H1 (cell line): Measurements from ENCODE around the gene NOX5. TPM values are rescaled to one million over a fixed set of nuclear protein-coding genes. Genes with fewer than 3 reads are reported as not detected.

ENCODE experiments used
- CTCF ChIA-PET: fragments of 300-600 bp; sonication (Branson Sonifier 250); formaldehyde crosslinking; loops from one replicate; lab custom pipeline; 2021; ENCODE audit not compliant: partially characterized antibody; lab: Charles Lee
- POLR2A ChIA-PET: fragments of 300-600 bp; sonication (Branson Sonifier 250); formaldehyde crosslinking; loops from one replicate; lab custom pipeline; 2021; ENCODE audit warnings: inconsistent platforms; ENCODE audit not compliant: partially characterized antibody; lab: Charles Lee
- DNase-seq, 2 experiments: peaks; one replicate each; pipeline versions ENCODE4 v3.0.0 to v3.0.0-alpha.2; 2010 to 2022; ENCODE audit warnings: low spot score in 2 of 2, low read depth in 1 of 2, mixed read lengths in 1 of 2
- FAIRE-seq: peaks from 2 replicates; lab custom pipeline; 2011; peaks lifted over from hg19 to GRCh38; lab: Jason Lieb, UNC
- H2AFZ ChIP-seq: 2 replicates; pipeline ENCODE4 v1.8.1; 2012; ENCODE audit warnings: low read length, inconsistent platforms
- H2AK5ac ChIP-seq: 2 replicates; pipeline ENCODE4 v1.6.1; 2013; ENCODE audit warnings: low read depth, low read length
- H2BK120ac ChIP-seq: replicated peaks from 2 replicates; pipeline ENCODE3; 2013; ENCODE audit warnings: low read depth, low read length, inconsistent platforms
- H2BK12ac ChIP-seq: 2 replicates; pipeline ENCODE4 v1.6.1; 2013; ENCODE audit warnings: low read depth, low read length
- H2BK15ac ChIP-seq: 2 replicates; pipeline ENCODE4 v1.6.1; 2013; ENCODE audit warnings: low read length
- H2BK20ac ChIP-seq: 2 replicates; pipeline ENCODE4 v1.6.1; 2013; ENCODE audit warnings: low read length
- H2BK5ac ChIP-seq: 2 replicates; pipeline ENCODE4 v1.6.1; 2013; ENCODE audit warnings: low read depth, low read length
- H3K14ac ChIP-seq: 2 replicates; pipeline ENCODE4 v1.6.1; 2013; ENCODE audit warnings: inconsistent platforms; ENCODE audit not compliant: insufficient read length
- H3K18ac ChIP-seq: 2 replicates; pipeline ENCODE4 v1.6.1; 2013; ENCODE audit warnings: low read length; ENCODE audit errors: extremely low read depth
- H3K23ac ChIP-seq: 2 replicates; pipeline ENCODE4 v1.6.1; 2013; ENCODE audit warnings: inconsistent platforms; ENCODE audit not compliant: insufficient read length
- H3K23me2 ChIP-seq: 2 replicates; pipeline ENCODE4 v1.6.1; 2013; ENCODE audit warnings: low read depth, low read length
- H3K27ac ChIP-seq: 2 replicates; pipeline ENCODE4 v1.6.1; 2011; ENCODE audit warnings: low read depth, low read length, inconsistent platforms
- H3K27me3 ChIP-seq, 4 experiments: replicated peaks in 1 of 4; 1 replicate in 1 of 4; 2 replicates in 3 of 4; pipeline versions ENCODE4 v1.6.1 to v1.8.1; 2011 to 2013; ENCODE audit warnings: low read length in 3 of 4, mild to moderate bottlenecking in 3 of 4, inconsistent platforms in 2 of 4, mixed read lengths in 2 of 4, moderate library complexity in 1 of 4; ENCODE audit not compliant: control insufficient read depth in 3 of 4, insufficient read depth in 3 of 4; ENCODE audit errors: extremely low read depth in 1 of 4
- H3K36me3 ChIP-seq, 4 experiments: 2 replicates each; pipeline versions ENCODE4 v1.6.1 to v1.8.1; 2011 to 2013; ENCODE audit warnings: mild to moderate bottlenecking in 4 of 4, low read length in 3 of 4, moderate library complexity in 2 of 4, control low read depth in 1 of 4, inconsistent platforms in 1 of 4; ENCODE audit not compliant: insufficient read depth in 4 of 4, control insufficient read depth in 2 of 4
- H3K4ac ChIP-seq: replicated peaks from 2 replicates; pipeline ENCODE3; 2013; ENCODE audit warnings: low read length, low read depth, mixed read lengths, inconsistent platforms; ENCODE audit not compliant: insufficient read length
- H3K4me1 ChIP-seq, 4 experiments: replicated peaks in 1 of 4; 1 replicate in 1 of 4; 2 replicates in 3 of 4; pipeline versions ENCODE4 v1.6.1 to v1.8.1; 2011 to 2013; ENCODE audit warnings: low read length in 3 of 4, inconsistent platforms in 2 of 4, mixed read lengths in 1 of 4; ENCODE audit not compliant: insufficient read depth in 4 of 4, control insufficient read depth in 3 of 4
- H3K4me2 ChIP-seq, 2 experiments: 2 replicates each; pipeline versions ENCODE4 v1.6.1 to v1.8.1; 2011 to 2013; ENCODE audit warnings: low read depth in 2 of 2, low read length in 2 of 2, control low read depth in 1 of 2, inconsistent platforms in 1 of 2, mild to moderate bottlenecking in 1 of 2; ENCODE audit not compliant: insufficient read depth in 1 of 2
- H3K4me3 ChIP-seq, 4 experiments: fragments of 200-600, 300-600 bp in 1 of 4; sonication (generic), shearing (Covaris generic), sonication (Bioruptor Twin) in 1 of 4; 2 replicates each; pipeline versions ENCODE4 v1.5.1 to v1.8.1; 2011 to 2016; ENCODE audit warnings: low read length in 4 of 4, low read depth in 3 of 4, control low read depth in 2 of 4, inconsistent platforms in 2 of 4, mild to moderate bottlenecking in 2 of 4, mixed read lengths in 1 of 4, moderate library complexity in 1 of 4; ENCODE audit not compliant: insufficient read depth in 2 of 4; ENCODE audit errors: extremely low read depth in 1 of 4
- H3K56ac ChIP-seq: replicated peaks from 2 replicates; pipeline ENCODE3; 2013; ENCODE audit warnings: low read depth, mild to moderate bottlenecking, mixed read lengths, low read length, inconsistent platforms; ENCODE audit not compliant: insufficient read length
- H3K79me1 ChIP-seq: 2 replicates; pipeline ENCODE4 v1.6.1; 2013; ENCODE audit warnings: low read depth, low read length, control low read depth
- H3K79me2 ChIP-seq, 2 experiments: 2 replicates each; pipeline versions ENCODE4 v1.6.1 to v1.8.1; 2012 to 2013; ENCODE audit warnings: low read length in 2 of 2, mild to moderate bottlenecking in 2 of 2, inconsistent platforms in 1 of 2; ENCODE audit not compliant: insufficient read depth in 2 of 2, control insufficient read depth in 1 of 2
- H3K9ac ChIP-seq, 4 experiments: replicated peaks in 1 of 4; 1 replicate in 1 of 4; 2 replicates in 3 of 4; pipeline versions ENCODE4 v1.6.1 to v1.8.1; 2011 to 2013; ENCODE audit warnings: low read depth in 3 of 4, low read length in 3 of 4, control low read depth in 2 of 4, mild to moderate bottlenecking in 2 of 4, moderate library complexity in 2 of 4, inconsistent platforms in 1 of 4; ENCODE audit errors: extremely low read depth in 1 of 4
- H3K9me3 ChIP-seq, 2 experiments: 2 replicates each; pipeline versions ENCODE4 v1.6.1 to v1.8.1; 2012 to 2013; ENCODE audit warnings: mild to moderate bottlenecking in 2 of 2, moderate library complexity in 2 of 2, control low read depth in 1 of 2, inconsistent platforms in 1 of 2, low read depth in 1 of 2, low read length in 1 of 2, mixed read lengths in 1 of 2; ENCODE audit not compliant: insufficient read depth in 2 of 2
- H4K20me1 ChIP-seq, 2 experiments: replicated peaks in 1 of 2; 2 replicates each; pipeline versions ENCODE3 to v1.8.1; 2011 to 2013; ENCODE audit warnings: inconsistent platforms in 2 of 2, low read length in 2 of 2, mild to moderate bottlenecking in 1 of 2; ENCODE audit not compliant: insufficient read depth in 2 of 2, control insufficient read depth in 1 of 2
- H4K5ac ChIP-seq: 2 replicates; pipeline ENCODE4 v1.6.1; 2013; ENCODE audit warnings: low read length, low read depth, mixed read lengths, inconsistent platforms; ENCODE audit not compliant: insufficient read length
- H4K8ac ChIP-seq: 2 replicates; pipeline ENCODE4 v1.8.0; 2013; ENCODE audit warnings: mild to moderate bottlenecking, moderate library complexity, low read length, inconsistent platforms; ENCODE audit not compliant: insufficient read depth; ENCODE audit errors: extremely low read depth
- H4K91ac ChIP-seq: replicated peaks from 2 replicates; pipeline ENCODE3; 2013; ENCODE audit warnings: low read length, mixed read lengths, inconsistent platforms; ENCODE audit not compliant: insufficient read length
- ASH2L ChIP-seq: fragments of 200-600, 300-600 bp; sonication (generic); IDR thresholded peaks from one replicate; pipeline ENCODE4 v1.7.1; 2017; ENCODE audit warnings: low read length
- BCL11A ChIP-seq, 2 experiments: IDR thresholded peaks; one replicate each; pipeline ENCODE4 v1.6.1; 2011; ENCODE audit warnings: low read depth in 2 of 2, low read length in 2 of 2, mild to moderate bottlenecking in 2 of 2
- CBX8 ChIP-seq: fragments of 300-800, 300-1000 bp; sonication (generic); IDR thresholded peaks from 2 replicates; pipeline ENCODE4 v1.7.1; 2016; ENCODE audit warnings: low read depth, low read length, borderline replicate concordance
- JUN ChIP-seq: IDR thresholded peaks from 2 replicates; pipeline ENCODE4 v1.6.1; 2011; ENCODE audit warnings: low read depth, mild to moderate bottlenecking, improper control_type of control experiment, low read length
- JUND ChIP-seq: IDR thresholded peaks from 2 replicates; pipeline ENCODE4 v1.6.1; 2011; ENCODE audit warnings: mild to moderate bottlenecking, improper control_type of control experiment, low read length
- KDM5A ChIP-seq: fragments of 200-600 bp; IDR thresholded peaks from 2 replicates; pipeline ENCODE4 v1.7.1; 2012; ENCODE audit warnings: mild to moderate bottlenecking, low read length, inconsistent platforms, mixed read lengths
- POU5F1 ChIP-seq: IDR thresholded peaks from 2 replicates; pipeline ENCODE4 v1.6.1; 2011; ENCODE audit warnings: low read depth, mild to moderate bottlenecking, low read length, moderate library complexity
- RNF2 ChIP-seq: fragments of 200-900, 300-1000 bp; sonication (generic); IDR thresholded peaks from 2 replicates; pipeline ENCODE4 v1.7.1; 2016; ENCODE audit warnings: borderline replicate concordance, low read depth, mild to moderate bottlenecking, antibody characterized with exemption, low read length; ENCODE audit not compliant: poor library complexity, severe bottlenecking; ENCODE audit errors: missing control alignments
- SIN3A ChIP-seq, 2 experiments: IDR thresholded peaks in 1 of 2; conservative IDR thresholded peaks in 1 of 2; 2 replicates each; pipeline ENCODE4 v1.6.1; 2011 to 2012; ENCODE audit warnings: low read length in 2 of 2, improper control_type of control experiment in 1 of 2, low read depth in 1 of 2, mild to moderate bottlenecking in 1 of 2
- SRF ChIP-seq: IDR thresholded peaks from 2 replicates; pipeline ENCODE4 v1.6.1; 2011; ENCODE audit warnings: mild to moderate bottlenecking, low read depth, low read length, moderate library complexity
- TAF1 ChIP-seq: IDR thresholded peaks from 2 replicates; pipeline ENCODE4 v1.6.1; 2011; ENCODE audit warnings: mild to moderate bottlenecking, low read depth, low read length
- TEAD4 ChIP-seq: IDR thresholded peaks from 2 replicates; pipeline ENCODE4 v1.6.1; 2012; ENCODE audit warnings: low read depth, low read length, inconsistent platforms, mixed read lengths
- USF2 ChIP-seq: IDR thresholded peaks from 2 replicates; pipeline ENCODE4 v1.6.1; 2011; ENCODE audit warnings: low read length, improper control_type of control experiment
- WGBS, 2 experiments: shearing (Covaris generic) in 1 of 2; methylation state at CpG; one replicate each; pipeline versions ENCODE4 v1.1.6 to v1.1.7; 2013 to 2015; ENCODE audit warnings: low lambda C conversion rate in 2 of 2, mixed read lengths in 2 of 2, inconsistent platforms in 1 of 2, low coverage in 1 of 2, missing lambda C conversion rate in 1 of 2; ENCODE audit not compliant: insufficient replicate concordance in 2 of 2, insufficient coverage in 1 of 2, insufficient read length in 1 of 2; ENCODE audit errors: extremely low coverage in 1 of 2, missing lambda C conversion rate in 1 of 2; 5-methylcytosine and 5-hydroxymethylcytosine counted together
- polyA plus RNA-seq, 7 experiments: library from polyadenylated mRNA; depleted of rRNA in 3 of 7; stranded (reverse) in 5 of 7; unstranded in 2 of 7; fragments of >200 nt in 5 of 7; fragments of 200-250 nt in 2 of 7; gene quantifications; 1 replicate in 5 of 7; 2 replicates in 1 of 7; 4 replicates in 1 of 7; pipeline versions ENCODE4 v1.2.1 to v1.2.3, GENCODE V29; 2011 to 2013; ENCODE audit warnings: missing spikeins in 2 of 7, mixed read lengths in 2 of 7
- total RNA-seq: library from RNA; stranded (reverse); fragmentation: NEBNext Ultra II Directional; extraction: Animal tissue kit (Norgen Biotek cat#: 25700); gene quantifications from 2 replicates; pipeline ENCODE4 v1.2.1, GENCODE V29; 2021

NOX5 gene
- total and polyA plus RNA-seq, 2 of the 8 experiments (the other 6 are each of a cell fraction or from before 2014, with no cell fraction given) = under 0.01 TPM; not detected in 1

GRCh38 chr15:68991723-68992122, 22.8 kb upstream of the NOX5 start:
- no peaks in the 10 kb centered on the region for H3K23me2 ChIP-seq
- no peak overlapping the region for H3K23ac ChIP-seq
- no peak overlapping the region for H2BK20ac ChIP-seq
- H3K27me3 ChIP-seq = 0 out of 7 replicates have a peak, but pooled peaks cover 0 to 2% (median 0%) of the 10 kb centered on the region in 4 experiments
- FAIRE-seq (no peak), DNase-seq (no peak)
- H3K18ac ChIP-seq = no peak overlapping the region
- H3K4me1 ChIP-seq = peaks cover 5 to 15% (median 8%) of the 10 kb centered on the region in 4 experiments; a peak in 6 of 7 replicates
- no peak overlapping the region for H4K5ac ChIP-seq
- H2BK15ac ChIP-seq = no peak overlapping the region
- H2AFZ ChIP-seq = no peak overlapping the region
- no peak overlapping the region for H3K56ac ChIP-seq
- no peak overlapping the region for H3K27ac ChIP-seq
- no peak overlapping the region for H2BK120ac ChIP-seq
- H2AK5ac ChIP-seq = no peak overlapping the region
- ChIA-PET POLR2A (no interaction called here), CTCF (interaction anchor here (1.0 to 1.4 kb wide), 3 partner anchors 9 to 40 kb away, joined by 3 to 6 read pairs (median 5); no protein-coding TSS in a partner anchor)
- H3K9me3 ChIP-seq = 0 out of 4 replicates have a peak, but pooled peaks cover 2 to 6% of the 10 kb centered on the region in 2 experiments
- no peaks in the 10 kb centered on the region for H3K79me2 ChIP-seq
- H3K4me2 ChIP-seq = no peak overlapping the region
- H3K4ac ChIP-seq = no peak overlapping the region
- H2BK5ac ChIP-seq = no peak overlapping the region
- no peak overlapping the region for H2BK12ac ChIP-seq
- H4K20me1 ChIP-seq = no peaks in the 10 kb centered on the region
- no peak overlapping the region for H3K9ac ChIP-seq
- H4K8ac ChIP-seq = no peak overlapping the region
- no peak overlapping the region for H4K91ac ChIP-seq
- no peak overlapping the region for H3K4me3 ChIP-seq
- no peak overlapping the region for H3K14ac ChIP-seq
- H3K79me1 ChIP-seq = no peaks in the 10 kb centered on the region
- 93% methylated on average over 4 of the region's 4 CpGs; no CpG with 5 or more reads in 1 of the 2 experiments for WGBS, 2 experiments
- H3K36me3 ChIP-seq = no peaks in the 10 kb centered on the region; a peak in 1 of 8 replicates
- TF ChIP-seq JUND = no peak
- no peak for TF ChIP-seq TAF1
- no peak for TF ChIP-seq POU5F1
- no peak for TF ChIP-seq BCL11A (IDR thresholded peaks at IDR 0.05; ENCODE audit: low read depth in 2 of 2, low read length in 2 of 2)
- TF ChIP-seq JUN = no peak
- TF ChIP-seq USF2 = no peak
- TF ChIP-seq SIN3A (conservative IDR thresholded peaks at IDR 0.05 in 1 of 2, IDR thresholded peaks at IDR 0.05 in 1 of 2; ENCODE audit: low read depth in 1 of 2, low read length in 2 of 2) = no peak
- no peak for TF ChIP-seq TEAD4
- no peak for TF ChIP-seq KDM5A
- no peak for TF ChIP-seq RNF2
- no peak for TF ChIP-seq CBX8
- no peak for TF ChIP-seq ASH2L
- TF ChIP-seq SRF = no peak
